ENCODE data around the gene C6orf47.

Gene C6orf47

GRCh38 chr6:31676322-31676903 lies 15.8 kb upstream of the C6orf47 start:
- no peak overlapping the region for H3K4me3 ChIP-seq (ENCODE audit: low read depth, low read length)
- POLR2A ChIA-PET = no interaction called here
- DNase-seq (ENCODE audit: low read depth, low spot score) = no peak
- TF ChIP-seq CTCF (IDR thresholded peaks at IDR 0.05; ENCODE audit: insufficient read depth, low read length, missing control alignments) = no peak
- CTCF ChIA-PET = interaction anchor here (1.1 kb wide), 1 partner anchor 276 kb away, joined by 5 read pairs; no protein-coding TSS in a partner anchor

- DNase-seq (ENCODE audit: low read depth, low spot score) = no peak
- H3K4me3 ChIP-seq (ENCODE audit: low read depth, low read length) = no peak within 1 kb of the TSS
- TF ChIP-seq CTCF (IDR thresholded peaks at IDR 0.05; ENCODE audit: insufficient read depth, low read length, missing control alignments) = no peak
- POLR2A ChIA-PET = no interaction called here
- CTCF ChIA-PET = interaction anchor here (0.9 to 1.5 kb wide), 2 partner anchors 9 to 18 kb away, joined by 3 to 4 read pairs; partner anchors contain the start of gene C6orf47
These were observed 9.1 kb upstream of the C6orf47 start, which contains the start of gene LY6G5B for GRCh38 chr6:31669676-31670075. Gene LY6G5B, plus strand, starts transcription at chr6:31669976. Its CDS starts 975 bp downstream, at chr6:31670951.

GRCh38 chr6:31666337-31666965 lies 5.9 kb upstream of the C6orf47 start:
- H3K4me3 ChIP-seq (ENCODE audit: low read depth, low read length) = peak overlapping the region; percentile 98
- POLR2A ChIA-PET = interaction anchor here (0.8 to 1.9 kb wide), 2 partner anchors 15 to 161 kb away, joined by 3 to 5 read pairs; partner anchors contain the start of gene HSPA1B
- no peak for TF ChIP-seq CTCF (IDR thresholded peaks at IDR 0.05; ENCODE audit: insufficient read depth, low read length, missing control alignments)
- no peak for DNase-seq (ENCODE audit: low read depth, low spot score)
- CTCF ChIA-PET = interaction anchor here (0.7 to 1.0 kb wide), 3 partner anchors 24 to 125 kb away, joined by 3 to 4 read pairs (median 4); no protein-coding TSS in a partner anchor

- ChIA-PET CTCF (interaction anchor here (1.0 kb wide), 1 partner anchor 104 kb away, joined by 4 read pairs; no protein-coding TSS in a partner anchor), POLR2A (interaction anchor here (1.8 to 3.5 kb wide), 3 partner anchors 13 to 162 kb away, joined by 5 to 31 read pairs (median 7); partner anchors contain the start of genes ABHD16A, BAG6 and HSPA1B)
- DNase-seq (ENCODE audit: low read depth, low spot score) = no peak
- TF ChIP-seq CTCF (IDR thresholded peaks at IDR 0.05; ENCODE audit: insufficient read depth, low read length, missing control alignments) = no peak
- H3K4me3 ChIP-seq (ENCODE audit: low read depth, low read length) = peak within 1 kb of the TSS; percentile 98
These were observed 5.1 kb upstream of the C6orf47 start, which contains the start of gene CSNK2B for GRCh38 chr6:31665501-31666336. Gene CSNK2B, plus strand, starts transcription at chr6:31666080. Its CDS starts 752 bp downstream, at chr6:31666832.

GRCh38 chr6:31664790-31665500 lies 4.4 kb upstream of the C6orf47 start, which contains the start of gene GPANK1:
Gene GPANK1, minus strand, starts transcription at chr6:31664997. Its CDS starts 519 bp downstream, at chr6:31664478.
- peak within 1 kb of the TSS; percentile 98 for H3K4me3 ChIP-seq (ENCODE audit: low read depth, low read length)
- no peak for DNase-seq (ENCODE audit: low read depth, low spot score)
- no peak for TF ChIP-seq CTCF (IDR thresholded peaks at IDR 0.05; ENCODE audit: insufficient read depth, low read length, missing control alignments)
- ChIA-PET POLR2A (interaction anchor here (1.5 to 3.5 kb wide), 3 partner anchors 12 to 232 kb away, joined by 3 to 31 read pairs (median 7); partner anchors contain the start of genes ABHD16A, BAG6 and EHMT2), CTCF (interaction anchor here (0.9 to 2.2 kb wide), 4 partner anchors 9 to 119 kb away, joined by 3 to 19 read pairs (median 6); partner anchors contain the start of genes APOM, ATP6V1G2, BAG6 and LY6G5C)

All from AG04449 (cell line).